Left renal cortex interstitium (tissue), 4 donors: ENCODE results near the gene CHIA. TPM values are rescaled to one million over a fixed set of nuclear protein-coding genes. Genes with fewer than 3 reads are reported as not detected.

ENCODE experiments used
- DNase-seq, 4 donors: peaks; one replicate each; pipeline ENCODE4 v3.0.0-alpha.2; 2013; ENCODE audit warnings: low read depth in 4 of 4, low spot score in 2 of 4, missing footprints in 1 of 4
- polyA plus RNA-seq, 4 donors: library from polyadenylated mRNA; unstranded; fragments of 120-200 nt; gene quantifications; one replicate each; pipeline ENCODE4 v1.2.1, GENCODE V29; 2013; ENCODE audit not compliant: insufficient read length in 4 of 4

Gene CHIA
- polyA plus RNA-seq, result not detected

DNA sequence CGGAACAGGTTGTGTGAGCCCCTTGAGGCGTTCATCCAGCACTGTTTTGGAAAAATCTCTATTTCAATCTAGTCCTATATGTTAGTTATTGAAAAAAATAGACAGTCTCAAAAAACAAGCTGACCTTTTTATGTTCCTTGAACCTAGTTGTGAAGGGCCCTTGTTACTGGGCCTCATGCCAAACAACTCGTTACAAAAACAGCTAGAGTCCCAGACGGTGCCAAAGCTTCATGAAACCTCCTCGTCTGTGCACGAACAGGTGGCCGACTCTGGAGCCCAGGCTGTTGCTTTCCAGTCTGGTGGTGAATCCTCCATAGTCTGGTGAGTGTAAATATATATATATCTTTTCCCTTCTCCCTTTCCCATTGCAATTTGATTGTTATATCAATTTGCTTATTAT is at the start of gene CHIA:
Gene CHIA, plus strand, starts transcription at position 222 of the 400 bp plus-strand sequence. CDS start 19,617 bp downstream, outside the sequence.
- no peak for DNase-seq

DNA sequence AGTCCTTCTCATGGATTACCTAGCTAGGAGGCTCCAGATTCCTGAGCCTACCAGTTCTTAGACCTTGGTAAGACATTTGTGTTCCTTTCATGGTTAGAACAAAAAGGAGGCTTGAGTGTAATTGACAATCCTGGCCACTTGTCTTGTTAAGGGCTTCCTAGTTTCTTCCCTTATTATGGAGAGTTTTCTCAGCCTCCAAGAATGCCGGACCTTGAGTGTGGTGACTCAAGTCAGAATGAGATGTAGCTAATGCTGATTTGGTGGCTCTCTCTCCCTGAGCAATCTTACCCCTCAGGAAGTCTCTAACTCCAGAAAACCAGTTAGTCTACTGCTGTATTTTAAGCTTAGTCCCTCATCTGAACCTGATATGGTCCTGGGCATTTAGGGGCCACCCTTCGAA is 48.9 kb upstream of the CHIA start:
- no peak for DNase-seq

DNA sequence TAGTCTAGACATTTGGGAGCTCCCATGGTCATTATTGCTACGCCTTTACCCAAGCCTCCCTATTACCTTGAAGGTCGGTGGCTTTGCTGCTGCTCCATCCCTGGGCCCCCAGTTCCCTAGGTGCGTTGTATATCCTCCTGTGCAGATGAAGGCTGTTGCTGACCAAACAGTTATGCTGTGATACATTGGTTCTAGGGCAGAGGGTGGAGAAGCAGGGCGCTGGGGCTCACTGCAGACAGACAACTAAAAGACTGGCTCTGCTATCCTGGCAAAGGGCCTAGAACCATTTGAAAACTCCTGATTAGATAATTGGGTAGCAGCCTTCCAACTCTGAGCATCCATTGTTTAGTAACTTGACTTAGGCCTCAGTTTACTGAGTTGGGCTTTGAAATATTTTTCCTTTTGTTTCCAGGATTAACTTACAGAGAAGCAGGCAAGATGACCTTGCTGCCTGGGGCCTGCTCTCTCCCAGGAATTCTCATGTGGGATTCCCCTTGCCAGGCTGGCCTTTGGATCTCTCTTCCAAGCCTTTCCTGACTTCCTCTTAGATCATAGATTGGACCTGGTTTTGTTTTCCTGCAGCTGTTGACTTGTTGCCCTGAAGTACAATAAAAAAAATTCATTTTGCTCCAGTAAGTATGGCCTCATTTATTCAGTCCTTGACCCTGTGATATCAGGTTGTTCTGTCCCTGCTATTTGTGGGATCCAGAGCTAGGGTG is 47.7 kb upstream of the CHIA start:
- no peak for DNase-seq

DNA sequence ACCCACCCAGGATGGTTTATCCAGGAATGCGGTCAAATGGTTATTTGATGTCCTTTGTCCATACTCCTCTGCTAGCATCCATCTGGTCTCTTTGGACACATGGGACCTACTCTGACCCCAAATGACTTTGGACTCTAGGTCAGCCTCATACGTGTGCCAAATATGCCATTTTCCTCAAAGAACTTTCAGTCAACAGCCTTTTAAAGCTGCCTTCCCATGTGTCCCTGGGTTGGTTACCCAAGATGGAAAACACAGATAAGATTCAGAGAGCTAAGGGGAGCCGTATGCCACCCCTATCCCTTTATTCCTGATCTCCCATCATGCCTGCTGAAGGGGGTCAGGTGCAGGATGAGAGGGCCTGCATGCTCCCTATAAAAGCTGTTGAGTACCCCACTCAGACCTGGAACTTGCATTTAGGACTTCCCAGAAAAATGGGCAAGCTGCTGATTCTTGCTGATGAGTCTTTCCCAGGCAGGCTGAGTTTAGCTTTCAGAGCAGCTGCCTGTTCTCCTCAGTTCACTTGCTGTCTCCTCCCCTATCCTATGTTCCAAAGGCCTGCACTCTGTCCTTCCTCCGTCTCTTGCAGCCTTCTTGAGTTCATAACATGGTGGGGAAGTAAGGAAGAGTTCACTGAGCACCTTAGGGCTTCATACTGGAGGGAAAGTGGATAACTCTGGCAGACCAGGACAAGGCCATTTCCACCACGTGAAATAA is 43.4 kb upstream of the CHIA start:
- DNase-seq, result no peak

DNA sequence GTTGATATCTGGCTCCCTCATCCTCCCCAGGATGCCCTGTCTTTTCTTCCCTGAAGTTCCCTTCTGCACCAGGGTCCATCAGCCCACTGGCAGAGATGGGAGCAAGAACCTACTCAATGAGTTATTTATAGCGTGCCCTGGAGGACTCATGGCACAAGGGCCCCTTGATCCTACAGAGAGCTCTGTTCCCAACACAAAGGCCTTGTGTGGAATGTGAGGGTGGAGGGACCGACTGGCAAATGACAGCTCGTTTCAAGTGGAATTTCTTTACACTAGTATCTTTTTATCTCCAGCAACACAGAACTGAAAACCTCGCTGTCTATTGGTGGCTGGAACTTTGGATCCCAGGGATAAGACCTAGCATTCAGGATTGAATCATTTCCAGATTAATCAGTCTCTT is 40.7 kb upstream of the CHIA start:
- no peak for DNase-seq

DNA sequence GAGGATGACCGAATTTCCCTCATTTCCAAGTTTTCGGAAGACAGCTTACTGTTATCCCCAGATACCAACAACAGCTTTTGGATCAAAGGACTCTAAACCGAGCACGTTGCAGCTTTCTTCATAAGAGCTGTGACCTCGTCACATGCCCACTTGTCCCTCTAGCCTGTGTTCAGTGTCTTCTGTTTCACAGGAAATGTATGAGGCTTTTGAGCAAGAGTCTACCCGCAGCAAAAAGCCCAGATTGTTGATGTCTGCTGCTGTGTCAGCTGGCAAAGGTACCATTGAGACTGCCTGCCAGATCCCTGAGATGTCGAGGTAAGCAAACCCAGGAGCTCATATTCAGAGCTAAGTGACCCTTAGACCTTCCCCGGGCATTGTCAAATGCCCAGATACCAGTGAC is 39.1 kb upstream of the CHIA start:
- no peak for DNase-seq

DNA sequence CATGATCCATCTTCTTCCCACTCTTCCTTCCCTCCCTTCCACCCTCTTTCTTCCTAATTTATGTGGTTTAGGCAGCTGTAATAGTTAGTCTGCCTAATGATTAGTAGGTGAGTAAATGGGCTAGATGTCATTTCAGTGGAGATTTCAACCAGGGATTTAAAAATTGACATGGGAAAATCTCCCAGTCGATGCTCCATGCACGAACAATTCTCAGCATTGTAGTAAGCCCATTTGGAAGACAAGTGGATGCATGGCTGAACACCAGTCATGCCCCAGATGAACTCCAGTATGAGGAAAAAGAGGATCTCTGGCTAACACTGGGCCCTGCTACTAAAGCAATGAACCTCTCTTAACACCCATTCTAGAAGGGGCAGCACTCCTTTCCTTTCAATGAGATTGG is 37.9 kb upstream of the CHIA start:
- DNase-seq, result no peak

DNA sequence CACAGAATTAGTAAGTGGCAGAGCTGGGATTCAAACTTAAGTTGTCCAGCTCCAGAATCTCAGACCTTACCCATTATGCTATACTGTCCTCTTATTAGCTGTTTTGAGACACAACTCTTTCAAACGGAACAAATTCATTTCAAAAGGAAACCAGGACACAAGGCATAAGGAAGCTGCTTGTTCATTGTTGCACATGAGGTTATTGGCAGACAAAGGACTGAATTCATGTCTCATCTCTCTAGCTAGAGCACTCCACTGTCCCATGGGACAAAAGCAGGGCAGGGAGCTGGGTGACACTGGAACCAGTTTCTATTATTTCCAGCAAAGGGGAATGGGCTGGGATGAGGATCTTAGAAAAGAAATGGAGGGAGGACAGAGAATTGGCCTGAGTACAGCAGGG is 36.8 kb upstream of the CHIA start:
- no peak for DNase-seq

DNA sequence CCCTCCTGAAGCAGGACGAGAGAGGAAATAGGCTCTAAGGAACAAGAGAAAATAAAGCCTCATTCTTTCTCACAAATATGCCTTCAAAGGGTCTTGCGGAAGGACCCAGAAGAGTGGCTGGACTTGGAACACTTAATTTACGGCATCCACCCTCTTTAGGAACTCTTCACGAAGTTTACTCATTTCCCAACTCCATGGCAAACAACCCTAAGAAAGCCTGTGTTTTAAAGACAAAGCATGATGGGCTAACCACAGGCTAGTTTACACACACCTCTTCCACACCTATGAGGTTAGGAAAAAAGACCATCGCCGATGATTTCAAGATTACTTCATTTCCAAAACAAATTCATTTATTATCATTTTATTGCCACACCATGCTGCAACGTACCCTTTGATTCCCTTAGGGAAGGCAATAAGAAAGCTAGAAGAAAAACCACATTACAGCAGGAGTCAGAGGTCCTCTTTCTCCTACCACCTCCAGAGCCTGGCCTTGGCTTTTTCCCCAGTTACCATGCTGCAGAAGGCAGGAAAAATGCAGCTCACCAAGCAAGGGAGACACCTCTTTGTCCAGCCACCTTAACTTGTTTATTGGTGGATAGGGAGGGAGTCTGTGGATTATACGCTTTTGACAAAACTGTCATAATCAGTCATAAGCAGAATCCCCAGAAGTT is 33.5 kb upstream of the CHIA start:
- no peak for DNase-seq

DNA sequence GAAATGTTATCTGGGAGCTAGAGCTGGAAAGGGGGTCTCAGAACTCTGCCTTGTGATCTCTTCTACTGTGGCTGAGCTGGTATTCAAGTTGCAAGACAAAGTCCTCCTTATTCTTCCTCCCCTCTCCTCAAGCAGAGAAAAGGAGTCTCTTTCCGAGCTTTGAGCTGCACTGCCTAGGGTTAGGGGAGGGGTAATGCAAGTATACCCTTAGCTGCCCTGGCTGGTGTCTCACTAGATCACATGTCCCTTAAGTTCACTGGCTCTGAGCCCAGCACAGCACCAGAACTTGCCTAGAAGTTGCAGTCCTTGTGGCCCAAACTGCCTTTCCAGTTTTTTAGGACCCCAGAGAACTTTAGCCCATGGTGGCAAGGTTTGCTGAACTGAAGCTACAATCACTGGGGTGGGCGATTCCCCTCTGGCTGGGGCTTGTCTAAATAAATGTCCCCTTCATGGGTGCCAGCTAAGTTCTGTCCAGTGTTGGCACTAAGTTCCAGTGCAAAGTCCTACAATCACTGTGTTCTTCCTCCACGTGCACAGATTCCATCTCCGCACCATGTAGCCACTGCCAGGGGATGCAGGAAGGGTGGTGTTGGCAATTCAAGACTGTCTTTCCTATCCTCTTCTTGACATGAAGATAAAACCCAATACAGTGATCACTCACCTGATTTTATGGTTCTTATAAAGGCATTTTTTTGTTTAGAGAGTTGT is 22.7 kb upstream of the CHIA start:
- no peak for DNase-seq

DNA sequence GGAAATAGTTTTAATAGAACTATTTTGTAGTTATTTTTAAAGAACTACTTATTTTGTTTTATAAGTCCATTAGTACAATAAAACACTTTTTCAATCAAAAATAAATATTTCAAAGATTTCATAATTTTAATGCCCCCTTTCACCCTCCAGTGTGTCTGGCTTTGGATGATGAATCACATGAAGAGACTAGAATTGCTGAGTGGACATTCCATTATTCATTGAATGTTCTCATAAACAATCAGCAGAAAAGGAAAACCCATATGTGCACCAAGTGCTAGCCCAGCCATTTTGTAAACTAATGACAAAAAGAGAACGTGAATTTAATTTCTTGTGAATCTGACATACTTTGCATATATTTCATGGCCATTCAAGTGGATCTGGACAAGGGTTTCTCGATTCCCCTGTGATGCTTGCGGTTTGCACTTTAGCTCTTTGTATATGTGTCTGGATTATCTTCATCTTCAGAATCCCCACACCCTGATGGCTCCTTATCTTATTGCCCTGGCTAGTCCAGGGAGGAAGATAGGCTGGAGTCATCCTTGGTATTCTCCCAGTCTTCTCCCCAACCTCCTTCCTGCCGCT is 20.7 kb upstream of the CHIA start:
- DNase-seq, result no peak

DNA sequence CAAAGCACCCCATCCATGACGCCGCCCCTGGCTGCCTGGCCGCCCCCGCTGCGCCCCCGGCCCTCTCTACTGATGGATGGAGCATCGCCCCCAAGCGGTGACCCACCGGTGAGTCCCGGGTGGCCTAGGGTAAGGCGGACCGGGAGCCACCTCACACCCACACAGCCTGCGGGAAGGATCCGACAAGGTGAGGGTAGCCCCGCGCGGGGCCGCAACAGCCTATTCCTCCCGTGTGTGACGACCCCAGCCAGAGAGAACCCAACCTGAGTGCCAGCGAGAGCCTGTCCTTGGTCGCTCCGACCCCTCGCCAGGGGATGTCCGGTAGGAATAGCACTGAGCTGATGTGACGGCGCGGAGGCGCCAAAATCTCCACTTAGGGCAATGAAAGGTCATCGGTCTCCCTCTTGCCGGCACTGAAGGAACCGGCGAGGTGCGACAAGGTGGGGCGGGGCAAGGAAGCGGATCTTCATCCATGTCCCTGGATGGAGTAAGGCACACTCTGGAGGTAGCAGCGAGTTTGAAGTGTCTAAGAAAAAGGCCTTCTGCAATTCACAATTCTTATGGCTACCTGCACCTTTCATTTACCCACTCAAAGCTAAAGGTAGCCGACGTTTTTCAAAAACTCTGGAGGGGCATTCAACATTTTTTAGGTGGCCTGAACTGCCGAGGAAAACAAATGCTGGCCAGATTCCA is 19.7 kb upstream of the CHIA start:
- no peak for DNase-seq

DNA sequence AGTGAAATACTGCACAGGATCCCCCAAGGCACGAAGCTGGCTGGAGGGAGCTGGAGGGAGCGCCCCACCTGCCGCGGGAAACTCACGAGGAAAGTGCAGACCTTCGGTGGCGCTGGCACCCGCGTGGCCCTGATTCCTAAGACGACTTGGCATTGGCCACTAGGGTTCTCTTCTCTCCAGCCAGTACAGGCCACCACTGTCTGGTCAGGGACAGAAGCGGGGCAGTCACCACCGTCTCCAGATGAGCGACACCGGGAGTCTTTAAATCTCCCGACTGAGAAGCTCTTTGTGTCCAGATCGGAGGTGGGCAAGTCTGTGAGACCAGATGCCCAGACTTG is 19.2 kb upstream of the CHIA start:
- DNase-seq, result no peak

DNA sequence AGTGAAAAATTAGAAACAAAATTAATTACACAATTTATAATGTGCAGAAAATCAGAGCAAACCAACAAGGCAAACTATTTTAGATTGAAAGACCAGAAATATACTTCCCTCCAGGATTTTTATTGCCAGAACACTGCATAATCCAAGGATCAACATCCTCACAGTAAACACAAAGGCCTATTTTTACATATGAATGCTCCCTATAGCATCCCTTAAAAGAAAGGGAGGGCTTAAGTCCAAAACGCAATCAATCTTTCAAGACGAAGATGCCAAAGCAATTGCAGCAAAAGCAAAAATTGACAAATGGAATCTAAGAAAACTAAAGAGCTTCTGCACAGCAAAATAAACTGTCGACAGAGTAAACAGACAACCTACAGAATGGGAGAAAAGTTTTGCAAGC is 18.6 kb upstream of the CHIA start:
- DNase-seq, result no peak

DNA sequence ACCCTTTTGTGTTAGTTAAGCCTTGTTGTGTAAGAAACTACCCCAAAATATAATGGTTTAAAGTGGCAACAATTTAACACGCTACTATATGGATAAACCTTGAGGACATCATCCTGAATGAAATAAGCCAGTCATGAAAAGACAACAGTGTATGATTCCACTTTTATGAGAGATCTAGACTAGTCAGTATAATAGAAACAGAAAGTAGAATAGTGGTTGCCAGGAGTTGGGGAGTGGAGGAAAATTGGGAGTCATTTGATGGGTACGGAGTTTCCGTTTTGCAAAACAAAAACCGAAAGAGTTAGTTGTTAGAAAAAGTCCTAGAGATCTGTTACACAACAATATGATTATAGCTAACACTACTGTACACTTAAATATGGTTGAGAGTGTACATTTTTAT is 16.0 kb upstream of the CHIA start:
- no peak for DNase-seq

DNA sequence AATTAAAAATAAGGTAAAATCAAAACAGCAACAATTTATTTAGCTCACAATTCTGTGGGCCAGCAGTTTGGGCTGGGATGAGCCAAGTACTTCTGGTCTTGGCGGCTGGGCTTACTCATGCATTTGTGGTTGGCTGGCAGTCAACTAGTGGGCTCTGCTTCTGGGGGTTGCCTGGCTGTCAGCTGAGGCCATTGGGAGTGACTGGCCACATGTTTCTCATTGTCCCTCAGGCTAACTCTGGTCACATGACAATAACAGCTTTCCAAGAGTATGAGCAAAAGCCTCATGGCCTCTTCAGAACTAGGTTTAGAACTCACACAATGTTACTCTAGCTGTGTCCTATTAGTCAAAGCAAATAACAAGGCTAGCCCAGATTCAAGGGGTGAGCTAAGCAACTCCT is 15.6 kb upstream of the CHIA start:
- no peak for DNase-seq

DNA sequence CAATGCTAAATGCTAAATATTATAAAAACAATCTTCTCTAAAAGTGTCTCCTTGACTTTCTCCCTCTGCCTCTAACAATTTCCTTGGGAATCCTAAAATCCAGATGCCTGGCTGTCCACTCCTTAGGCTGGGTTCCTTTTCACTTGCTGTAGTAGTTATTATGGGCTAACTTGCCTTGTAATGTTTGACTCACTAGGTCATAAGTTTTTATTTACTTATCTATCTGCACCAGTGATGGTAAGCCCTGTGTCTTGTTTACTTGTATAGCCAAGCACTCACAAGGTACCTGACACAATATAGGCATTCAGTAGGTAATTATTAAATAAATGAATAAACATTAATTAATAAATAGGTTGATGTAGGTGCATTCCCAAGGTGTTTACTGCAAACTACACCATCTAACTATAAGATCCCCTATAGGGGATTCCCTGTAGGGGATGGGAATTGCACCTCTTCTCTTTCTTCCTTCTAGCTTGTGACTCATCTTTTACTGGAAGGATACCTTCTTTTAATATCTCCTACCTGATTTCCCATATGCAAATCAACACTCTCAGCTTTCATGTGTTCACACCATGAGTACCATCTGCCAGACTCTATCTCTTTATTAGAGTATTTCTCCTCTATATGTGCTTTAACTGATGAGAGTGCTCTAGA is 14.7 kb upstream of the CHIA start:
- DNase-seq, result no peak

DNA sequence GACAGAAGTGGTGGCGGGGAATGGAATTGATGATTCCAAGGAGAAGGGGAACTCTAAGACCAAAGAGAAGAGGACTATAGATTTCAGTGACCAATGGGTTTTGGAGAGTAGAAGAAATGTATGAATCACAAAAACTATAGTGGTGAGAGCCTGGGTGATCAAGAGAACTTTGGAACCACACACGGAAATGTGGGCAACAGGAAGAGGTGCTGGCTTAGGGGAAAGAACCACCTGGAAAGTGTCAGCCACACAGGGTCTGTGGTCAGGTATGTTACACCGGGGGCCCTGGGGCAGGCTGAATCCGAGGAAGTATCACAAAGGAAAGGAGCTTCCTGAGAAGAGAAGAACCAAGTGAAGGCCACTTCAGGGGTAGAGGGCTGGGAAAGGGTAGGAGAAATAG is 11.5 kb upstream of the CHIA start:
- no peak for DNase-seq

DNA sequence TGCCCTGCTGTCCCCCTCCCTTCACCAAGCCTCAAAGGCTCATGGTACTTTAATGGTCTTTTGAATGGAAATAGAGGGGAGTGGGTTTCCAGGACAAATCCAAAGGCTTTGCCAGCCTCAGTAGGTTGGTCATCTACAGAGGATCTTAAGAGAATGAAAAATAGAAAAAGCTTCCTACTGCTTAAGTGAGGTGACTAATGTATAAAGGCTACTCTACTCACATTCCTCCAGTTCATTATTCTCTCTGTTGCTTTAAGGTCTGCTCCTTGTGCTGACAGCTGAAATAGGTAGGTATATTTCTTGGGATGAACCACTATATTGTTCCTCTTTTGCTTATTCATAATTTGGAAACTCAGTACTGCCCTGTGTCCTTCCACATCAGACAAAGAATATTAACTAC is 10.4 kb upstream of the CHIA start:
- DNase-seq, result no peak

DNA sequence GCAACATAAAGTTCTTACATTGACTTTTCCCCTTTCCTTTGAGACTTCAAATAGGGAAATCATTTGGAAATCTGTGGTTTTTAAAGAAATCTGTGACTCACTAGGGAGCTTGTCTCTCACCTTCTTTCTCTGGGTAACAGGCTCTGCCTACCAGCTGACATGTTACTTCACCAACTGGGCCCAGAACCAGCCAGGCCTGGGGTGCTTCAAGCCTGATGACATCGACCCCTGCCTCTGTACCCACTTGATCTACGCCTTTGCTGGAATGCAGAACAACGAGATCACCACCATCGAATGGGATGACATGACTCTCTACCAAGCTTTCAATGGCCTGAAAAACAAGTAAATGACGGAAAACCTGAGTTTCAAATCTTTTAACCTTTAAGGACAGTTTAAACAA is 9.2 kb upstream of the CHIA start:
- DNase-seq, result no peak
